Activated CD4-positive, alpha-beta T cell treated with anti-CD3 and anti-CD28 coated beads for 1 hour (primary cell): ENCODE measurements around the gene CDK11B.

Experiments
- DNase-seq: peaks from one replicate; pipeline ENCODE4 v3.0.0-alpha.2; 2020

CDK11B gene

DNA sequence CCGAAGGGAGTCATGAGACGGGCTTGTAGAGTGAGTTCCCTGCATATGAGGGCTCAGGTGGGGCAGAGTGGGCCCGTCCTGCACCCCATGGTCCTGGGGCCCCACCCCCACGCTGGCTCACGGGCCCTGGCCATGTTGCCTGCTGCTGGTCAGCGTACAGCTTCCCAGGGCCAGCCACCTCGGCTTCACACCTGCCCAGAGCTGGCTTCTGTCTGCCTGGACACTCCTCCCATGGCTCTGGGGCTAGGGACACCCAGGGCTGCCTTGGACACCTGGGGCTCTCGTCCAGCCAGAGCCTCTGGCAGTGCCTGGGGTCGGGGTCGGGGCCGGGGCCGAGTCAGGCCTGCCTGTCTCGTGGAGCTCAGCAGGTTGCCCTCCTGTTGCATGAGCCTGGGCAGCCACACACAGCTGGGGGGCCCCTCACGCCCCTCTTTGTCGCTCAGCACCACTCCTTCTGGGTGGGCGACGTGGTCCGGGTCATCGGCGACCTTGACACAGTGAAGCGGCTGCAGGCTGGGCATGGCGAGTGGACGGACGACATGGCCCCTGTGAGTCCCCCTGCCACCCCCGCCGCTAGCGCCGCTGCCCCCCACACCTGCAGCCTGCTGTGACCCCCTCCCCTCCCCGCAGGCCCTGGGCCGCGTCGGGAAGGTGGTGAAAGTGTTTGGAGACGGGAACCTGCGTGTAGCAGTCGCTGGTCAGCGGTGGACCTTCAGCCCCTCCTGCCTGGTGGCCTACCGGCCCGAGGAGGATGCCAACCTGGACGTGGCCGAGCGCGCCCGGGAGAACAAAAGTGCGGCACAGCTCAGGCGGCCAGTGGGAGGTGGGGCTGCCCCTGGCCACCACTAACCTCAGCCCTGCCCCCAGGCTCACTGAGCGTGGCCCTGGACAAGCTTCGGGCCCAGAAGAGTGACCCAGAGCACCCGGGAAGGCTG is 32.3 kb downstream of the CDK11B start:
- no peak for DNase-seq

DNA sequence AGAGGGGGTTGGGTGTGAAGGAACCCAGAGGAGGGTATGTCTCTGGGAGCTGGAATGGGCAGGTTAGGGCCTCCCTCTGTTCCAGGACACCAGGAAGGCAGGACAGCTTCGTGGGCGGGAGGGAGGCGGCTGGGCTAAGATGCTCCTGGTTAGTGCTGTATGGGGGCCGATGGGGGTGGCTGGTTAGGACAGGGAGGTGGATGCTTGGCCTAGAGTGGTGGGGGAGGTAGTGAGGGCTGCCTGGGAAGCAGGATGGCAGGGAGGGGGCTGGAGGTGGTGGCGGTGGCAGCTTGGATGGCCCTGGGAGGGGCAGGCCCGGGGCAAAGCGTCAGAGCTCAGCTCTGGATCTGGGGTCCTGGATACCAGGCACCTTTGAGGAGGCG is 33.0 kb downstream of the CDK11B start:
- DNase-seq, result no peak

DNA sequence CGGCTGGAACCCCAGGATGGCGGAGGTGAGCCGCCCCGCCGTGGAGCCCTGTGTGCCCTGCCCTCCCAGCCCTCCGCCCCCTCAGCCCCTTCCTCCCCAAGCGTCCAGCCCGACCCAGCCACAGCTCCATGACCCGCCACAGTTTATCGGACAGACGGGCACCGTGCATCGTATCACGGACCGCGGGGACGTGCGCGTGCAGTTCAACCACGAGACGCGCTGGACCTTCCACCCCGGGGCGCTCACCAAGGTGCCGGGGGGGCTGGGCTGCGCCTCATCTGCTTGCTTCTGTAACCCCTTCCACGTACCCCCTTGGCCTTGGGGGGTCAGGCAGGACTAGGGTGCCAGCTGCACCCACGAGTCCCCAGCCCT is 33.4 kb downstream of the CDK11B start:
- no peak for DNase-seq

GRCh38 chr1:1624443-1625403 is 34.1 kb downstream of the CDK11B start:
- no peak for DNase-seq

- no peak for DNase-seq
Observed at GRCh38 chr1:1623631-1624442, 35.0 kb downstream of the CDK11B start.

GRCh38 chr1:1623181-1623630 is 35.6 kb downstream of the CDK11B start:
- DNase-seq, result no peak

DNA sequence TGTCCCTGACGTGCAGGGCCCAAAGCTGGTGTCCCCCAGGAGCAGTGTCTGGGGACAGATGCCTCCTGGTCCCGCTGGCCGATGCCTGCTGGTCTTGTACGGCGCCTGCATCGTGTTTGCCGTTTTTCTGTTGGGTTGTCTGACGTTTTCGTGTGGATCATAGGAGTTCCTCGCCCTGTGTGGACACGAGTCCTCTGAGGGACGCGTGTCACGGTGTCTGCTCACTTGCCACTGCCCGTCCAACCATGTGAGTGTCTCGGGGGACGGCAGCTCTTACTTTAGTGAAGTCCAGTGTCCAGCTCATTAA is 36.1 kb downstream of the CDK11B start:
- DNase-seq, result no peak

DNA sequence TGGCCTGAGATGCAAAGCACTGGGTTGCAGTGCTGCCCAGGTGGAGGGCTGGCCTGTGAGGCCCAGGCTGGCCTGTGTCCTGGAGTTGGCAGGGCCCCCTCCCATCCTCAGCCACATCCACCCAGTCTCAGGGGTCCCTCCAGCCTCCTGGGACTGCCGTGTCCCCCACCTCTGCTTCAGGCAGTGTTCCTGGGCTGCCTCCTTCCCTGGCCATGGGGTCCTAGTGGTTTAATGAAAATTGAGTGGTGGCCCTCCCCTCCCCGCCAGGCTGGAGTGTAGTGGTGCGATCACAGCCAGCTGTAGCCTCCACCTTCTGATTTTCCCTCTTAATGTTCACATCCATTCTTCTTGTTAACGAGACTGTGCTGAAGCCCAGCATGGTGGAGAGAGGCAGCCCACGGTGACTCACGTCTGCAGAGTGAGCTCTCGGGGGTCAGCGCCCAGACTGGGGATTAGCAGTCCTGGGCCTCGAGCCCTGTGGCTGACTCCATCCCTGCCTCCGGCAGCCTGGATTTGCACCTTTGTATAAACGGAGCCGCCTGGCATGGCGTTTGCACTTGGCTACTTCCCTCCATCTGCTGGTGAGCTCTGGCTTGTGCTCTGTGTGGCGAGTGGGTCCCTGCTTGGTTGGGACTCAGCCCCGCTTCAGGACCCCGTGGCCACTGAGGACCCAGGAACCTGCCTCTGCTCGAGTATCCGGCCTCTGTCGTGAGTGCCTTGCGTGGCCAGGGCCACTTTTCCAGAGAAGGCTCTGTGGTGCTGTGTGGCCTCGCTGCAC is 36.6 kb downstream of the CDK11B start:
- no peak for DNase-seq

GRCh38 chr1:1621173-1622009 is 37.4 kb downstream of the CDK11B start:
- no peak for DNase-seq

DNA sequence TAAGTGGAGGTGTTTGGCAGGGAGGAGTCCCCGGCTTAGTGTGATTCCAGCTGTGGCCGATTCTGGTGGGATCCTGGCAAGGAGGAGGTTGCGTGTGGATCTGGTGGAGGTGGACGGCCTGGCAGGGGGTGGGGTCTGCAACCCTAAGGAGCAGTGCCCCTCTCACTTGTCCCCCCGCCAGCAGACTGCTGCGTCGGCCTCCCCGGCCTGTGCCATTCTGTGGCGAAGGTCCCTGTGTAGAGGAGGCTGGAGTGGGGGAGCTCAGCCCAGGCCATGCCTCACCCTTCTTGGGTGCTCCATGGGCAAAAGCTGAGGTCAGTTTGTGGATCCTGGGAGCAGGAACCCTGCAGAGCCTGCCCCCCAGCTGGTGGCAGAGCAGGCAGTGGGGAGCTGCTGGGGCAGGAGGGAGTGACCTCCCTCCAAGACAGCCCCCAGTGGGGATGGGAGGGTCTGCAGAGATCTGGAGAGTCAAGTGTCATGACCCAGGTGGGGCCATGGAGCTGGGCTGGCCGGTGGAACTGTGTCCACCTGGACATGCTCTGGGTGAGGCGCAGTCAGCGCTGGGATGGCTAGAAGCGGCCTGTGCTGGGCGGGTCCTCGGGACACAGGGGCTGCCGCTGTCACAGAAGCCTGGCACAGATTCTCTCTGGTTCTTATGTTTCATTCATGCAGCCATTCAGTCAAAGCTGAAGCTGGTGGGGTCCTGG is 38.2 kb downstream of the CDK11B start:
- no peak for DNase-seq

- no peak for DNase-seq
Observed at GRCh38 chr1:1619917-1620361, 38.9 kb downstream of the CDK11B start.

DNA sequence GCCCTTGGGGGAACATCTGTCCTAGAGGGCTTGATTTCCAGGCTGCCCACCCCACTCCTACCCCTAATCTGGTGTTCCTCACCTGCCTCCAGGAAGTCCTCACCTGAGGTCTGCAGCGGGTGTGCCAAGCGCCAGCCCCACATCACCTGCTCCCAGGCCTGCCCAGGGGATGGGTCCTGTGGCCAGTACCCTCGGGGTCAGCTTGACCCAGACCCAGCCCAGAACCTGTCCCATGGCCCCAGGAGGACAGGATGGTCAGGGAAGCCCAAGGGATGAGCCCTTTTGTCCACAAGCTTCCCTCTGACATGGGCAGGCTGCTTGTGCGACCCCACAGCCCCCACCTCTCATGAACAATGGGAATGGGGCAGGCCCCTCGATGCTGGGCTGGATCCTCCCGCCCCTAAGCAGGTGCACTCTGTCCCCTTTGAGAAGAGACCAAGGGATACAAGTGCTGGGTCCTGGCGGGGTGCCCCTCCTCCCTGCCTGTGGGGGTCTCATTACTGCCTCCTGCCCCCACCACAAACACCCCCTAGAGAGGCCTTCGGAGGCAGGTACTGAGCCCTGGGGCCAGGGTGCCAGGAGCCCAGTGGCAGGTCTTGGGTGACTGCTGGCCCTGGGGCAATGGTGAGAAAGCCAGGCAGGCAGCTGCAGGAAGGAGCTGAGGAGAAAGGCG is 40.3 kb downstream of the CDK11B start:
- DNase-seq, result no peak

- DNase-seq, result no peak
Observed at GRCh38 chr1:1617925-1618324, 40.9 kb downstream of the CDK11B start.

- no peak for DNase-seq
Observed at GRCh38 chr1:1617516-1617915, 41.3 kb downstream of the CDK11B start.

GRCh38 chr1:1616838-1617237 is 42.0 kb downstream of the CDK11B start:
- no peak for DNase-seq

- no peak for DNase-seq
Observed at GRCh38 chr1:1616045-1616790, 42.6 kb downstream of the CDK11B start.

DNA sequence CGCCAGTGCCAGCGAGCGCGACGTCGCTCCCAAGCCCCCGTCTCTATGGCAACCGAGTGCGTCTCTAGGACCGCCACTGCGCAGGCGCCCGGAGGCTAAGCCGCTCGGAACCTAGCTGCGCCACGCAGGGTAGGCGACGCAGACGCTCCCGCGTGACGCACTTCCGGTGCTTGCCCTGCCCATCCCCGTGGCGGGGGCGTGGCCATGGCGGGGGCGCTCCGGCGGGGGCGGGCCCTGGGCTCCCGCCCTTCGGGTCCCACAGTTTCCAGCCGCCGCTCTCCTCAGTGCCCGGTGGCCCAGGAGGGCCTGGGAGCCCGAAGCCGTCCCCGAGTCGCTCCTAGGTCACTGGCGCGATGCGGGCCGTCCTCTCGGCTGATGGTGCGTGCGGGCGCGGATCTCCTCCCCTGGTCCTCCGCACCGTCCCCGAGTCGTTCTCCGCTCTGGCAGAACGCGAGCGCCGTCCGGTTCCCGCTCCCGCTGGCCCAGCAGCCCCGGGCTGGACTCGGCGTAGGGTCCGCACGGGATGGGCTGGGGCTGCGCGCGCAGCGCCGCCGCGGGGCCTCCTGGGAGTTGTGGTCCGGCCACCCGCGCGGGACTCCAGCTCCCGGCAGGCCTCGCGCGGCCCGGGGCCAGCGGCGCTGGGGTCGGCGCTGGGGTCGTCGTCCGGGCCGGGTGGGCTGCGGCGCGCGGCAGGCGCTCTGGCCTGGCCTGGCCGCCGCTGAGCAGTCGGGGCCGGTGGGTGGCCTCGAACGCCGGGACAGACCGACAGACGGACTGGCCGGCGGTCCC is 43.4 kb downstream of the CDK11B start, which contains the start of gene MIB2:
Gene MIB2, plus strand, starts transcription at position 245 of the 789 bp plus-strand sequence. CDS start 7,953 bp downstream, outside the sequence.
- peak; percentile 98 for DNase-seq

DNA sequence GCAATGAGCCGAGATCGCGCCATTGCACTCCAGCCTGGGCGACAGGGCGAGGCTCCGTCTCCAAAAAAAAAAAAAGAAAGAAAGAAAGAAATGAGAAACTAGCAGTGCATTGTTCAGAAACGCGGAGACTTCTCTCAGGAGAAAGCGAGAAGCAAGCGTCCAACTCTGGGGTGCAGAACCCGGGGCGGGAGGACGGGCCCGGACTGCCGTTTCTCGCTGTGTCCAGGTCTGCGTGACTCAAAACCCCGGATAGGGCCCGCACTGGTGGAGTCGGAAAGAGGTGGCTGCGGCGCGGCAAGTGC is 43.9 kb downstream of the CDK11B start:
- DNase-seq, result no peak
